HG02798 (cell line): ENCODE measurements around the gene DGLUCY.

Experiments
- ATAC-seq: cut with Tn5 transposase; IDR thresholded peaks from one replicate; pipeline ENCODE4 v1.9.1; 2021; ENCODE audit warnings: mild to moderate bottlenecking; ENCODE audit not compliant: unreplicated experiment, poor library complexity

The DGLUCY gene

GRCh38 chr14:91270619-91271018 is 156.7 kb downstream of the DGLUCY start:
- ATAC-seq = no peak

GRCh38 chr14:91271639-91272038 is 157.8 kb downstream of the DGLUCY start:
- no peak for ATAC-seq

GRCh38 chr14:91272341-91273272 is 158.7 kb downstream of the DGLUCY start:
- no peak for ATAC-seq

GRCh38 chr14:91273273-91273884 is 159.5 kb downstream of the DGLUCY start:
- ATAC-seq = no peak

GRCh38 chr14:91273885-91274273 is 160.0 kb downstream of the DGLUCY start:
- no peak for ATAC-seq

GRCh38 chr14:91274796-91275195 is 160.9 kb downstream of the DGLUCY start:
- no peak for ATAC-seq
